ENCODE results near the gene TNP2. TPM values are rescaled to one million over a fixed set of nuclear protein-coding genes. Genes with fewer than 3 reads are reported as not detected.

The TNP2 gene
- total and polyA plus RNA-seq, 12 donors, result not detected

DNA sequence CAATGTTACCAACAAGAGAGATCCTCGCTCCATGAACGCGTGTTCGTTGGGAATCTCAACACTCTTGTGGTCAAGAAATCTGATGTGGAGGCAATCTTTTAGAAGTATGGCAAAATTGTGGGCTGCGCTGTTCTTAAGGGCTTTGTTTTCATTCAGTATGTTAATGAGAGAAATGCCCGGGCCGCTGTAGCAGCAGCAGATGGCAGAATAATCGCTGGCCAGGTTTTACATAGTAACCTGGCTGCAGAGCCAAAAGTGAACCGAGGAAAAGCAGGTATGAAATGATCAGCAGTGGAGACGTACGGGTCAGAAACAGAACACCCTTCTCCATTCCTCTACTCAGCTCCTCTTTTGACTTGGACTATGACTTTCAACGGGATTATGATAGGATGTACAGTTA is 26.5 kb downstream of the TNP2 start:
- Histone ChIP-seq H3K9me3 (replicated peaks in 1 of 3) (no peaks in the 10 kb centered on the region), H3K27ac (no peak overlapping the region), H3K27me3 (no peaks in the 10 kb centered on the region), H3K4me3 (no peak overlapping the region), H3K4me1 (replicated peaks in 1 of 2) (no peaks in the 10 kb centered on the region), H3K36me3 (replicated peaks in 1 of 2) (no peaks in the 10 kb centered on the region)
- WGBS, 4 donors, result 84 to 86% (median 85%) methylated on average over 12 of the region's 12 CpGs
- intact Hi-C loops (cut with DNase I), result loop anchor here in 1 of 2 donors (10.0 kb wide), 2 partner anchors 52 to 78 kb away; no protein-coding TSS in a partner anchor
- no peak for DNase-seq
- TF ChIP-seq POLR2A (IDR thresholded peaks at IDR 0.05), result no peak
- TF ChIP-seq, protein P1, sequence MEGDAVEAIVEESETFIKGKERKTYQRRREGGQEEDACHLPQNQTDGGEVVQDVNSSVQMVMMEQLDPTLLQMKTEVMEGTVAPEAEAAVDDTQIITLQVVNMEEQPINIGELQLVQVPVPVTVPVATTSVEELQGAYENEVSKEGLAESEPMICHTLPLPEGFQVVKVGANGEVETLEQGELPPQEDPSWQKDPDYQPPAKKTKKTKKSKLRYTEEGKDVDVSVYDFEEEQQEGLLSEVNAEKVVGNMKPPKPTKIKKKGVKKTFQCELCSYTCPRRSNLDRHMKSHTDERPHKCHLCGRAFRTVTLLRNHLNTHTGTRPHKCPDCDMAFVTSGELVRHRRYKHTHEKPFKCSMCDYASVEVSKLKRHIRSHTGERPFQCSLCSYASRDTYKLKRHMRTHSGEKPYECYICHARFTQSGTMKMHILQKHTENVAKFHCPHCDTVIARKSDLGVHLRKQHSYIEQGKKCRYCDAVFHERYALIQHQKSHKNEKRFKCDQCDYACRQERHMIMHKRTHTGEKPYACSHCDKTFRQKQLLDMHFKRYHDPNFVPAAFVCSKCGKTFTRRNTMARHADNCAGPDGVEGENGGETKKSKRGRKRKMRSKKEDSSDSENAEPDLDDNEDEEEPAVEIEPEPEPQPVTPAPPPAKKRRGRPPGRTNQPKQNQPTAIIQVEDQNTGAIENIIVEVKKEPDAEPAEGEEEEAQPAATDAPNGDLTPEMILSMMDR (IDR thresholded peaks at IDR 0.05), result no peak

DNA sequence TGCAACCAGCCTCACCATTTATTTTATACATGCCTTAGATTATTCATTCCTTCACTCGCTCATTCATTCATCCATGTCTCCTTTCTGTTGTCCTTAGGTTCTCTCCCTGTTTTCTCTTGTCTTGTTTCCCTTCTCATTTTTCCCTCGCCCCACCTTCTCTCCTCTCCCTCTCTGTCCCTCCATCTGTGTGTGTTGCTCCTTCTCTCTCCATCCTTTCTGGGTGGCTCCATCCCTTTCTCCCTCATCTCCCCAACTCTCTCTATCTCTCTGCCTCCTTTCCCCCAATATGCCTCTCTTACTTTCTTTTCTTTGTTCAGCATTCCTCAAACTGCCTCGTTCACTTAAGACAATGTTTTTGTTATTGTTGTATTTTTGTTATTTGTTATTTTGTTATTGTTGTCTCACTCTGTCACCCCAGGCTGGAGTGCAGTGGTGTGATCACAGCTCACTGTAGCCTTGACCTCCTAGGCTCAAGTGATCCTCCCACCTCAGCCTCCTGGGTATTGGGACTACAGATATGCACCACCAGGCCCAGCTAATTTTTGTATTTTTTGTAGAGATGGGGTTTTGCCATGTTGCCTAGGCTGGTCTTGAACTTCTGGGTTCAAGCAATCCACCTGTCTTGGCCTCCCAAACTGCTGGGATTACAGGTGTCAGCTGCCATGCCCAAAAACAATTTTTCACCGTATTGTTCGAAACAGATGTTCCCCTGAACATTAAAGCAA is 27.5 kb downstream of the TNP2 start:
- Histone ChIP-seq H3K36me3 (replicated peaks in 1 of 2) (no peaks in the 10 kb centered on the region), H3K27ac (no peak overlapping the region), H3K4me1 (replicated peaks in 1 of 2) (no peaks in the 10 kb centered on the region), H3K4me3 (no peak overlapping the region), H3K9me3 (replicated peaks in 1 of 3) (no peaks in the 10 kb centered on the region), H3K27me3 (no peaks in the 10 kb centered on the region)
- TF ChIP-seq, protein P1 (IDR thresholded peaks at IDR 0.05), result no peak
- TF ChIP-seq POLR2A (IDR thresholded peaks at IDR 0.05), result no peak
- 91 to 97% (median 95%) methylated on average over 5 of the region's 5 CpGs for WGBS, 4 donors
- intact Hi-C loops (cut with DNase I), result loop anchor here in 1 of 2 donors (10.0 kb wide), 2 partner anchors 53 to 77 kb away; no protein-coding TSS in a partner anchor
- no peak for DNase-seq

DNA sequence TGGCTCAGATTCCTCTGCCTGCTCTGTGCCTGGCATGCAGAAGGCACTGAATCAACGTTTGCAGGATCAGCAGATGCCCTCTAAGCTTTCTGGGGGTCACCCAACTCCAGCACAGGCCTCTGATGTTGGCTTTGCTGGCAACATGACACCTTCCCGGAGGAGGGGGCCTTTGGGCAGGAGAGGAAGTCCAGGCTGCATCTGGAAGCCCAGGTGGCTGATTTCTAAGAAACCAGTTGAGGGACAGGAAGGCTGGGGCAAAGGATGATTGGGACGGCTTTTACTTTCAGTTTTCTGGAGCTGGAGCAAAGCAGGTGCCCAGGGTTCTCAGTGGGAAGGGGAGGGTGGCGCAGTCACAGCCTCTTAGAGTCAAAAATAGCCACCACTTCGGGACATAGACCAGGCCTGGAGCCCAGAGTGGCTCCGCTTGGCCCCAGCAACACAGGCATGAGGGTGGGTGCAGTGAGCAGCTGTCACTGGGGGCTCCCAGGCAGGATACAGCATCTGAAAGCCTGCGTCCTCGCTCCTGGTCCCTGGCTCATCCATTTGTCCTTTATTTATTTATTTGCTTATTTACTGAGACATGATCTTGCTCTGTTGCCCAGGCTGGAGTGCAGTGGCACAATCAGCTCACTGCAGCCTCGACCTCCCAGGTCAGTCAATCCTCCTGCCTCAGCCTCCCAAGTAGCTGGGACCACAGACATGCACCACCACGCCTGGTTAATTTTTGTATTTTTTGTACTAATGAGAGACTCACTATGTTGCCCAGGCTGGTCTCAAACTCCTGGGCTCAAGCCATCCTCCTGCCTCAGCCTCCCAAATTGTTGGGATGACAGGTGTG is 28.3 kb downstream of the TNP2 start:
- intact Hi-C loops (cut with DNase I), result loop anchor here in 1 of 2 donors (10.0 kb wide), 2 partner anchors 54 to 76 kb away; no protein-coding TSS in a partner anchor
- no peak overlapping the region for H3K4me3 ChIP-seq

More for the DNA sequence above, 28.3 kb downstream of the TNP2 start:
- TF ChIP-seq, protein P1 (IDR thresholded peaks at IDR 0.05), result no peak
- no peak for TF ChIP-seq POLR2A (IDR thresholded peaks at IDR 0.05)
- H3K36me3 ChIP-seq (replicated peaks in 1 of 2), result no peaks in the 10 kb centered on the region
- WGBS, 4 donors, result 75 to 84% (median 79%) methylated on average over 9 to 10 of the region's 10 CpGs
- H3K4me1 ChIP-seq (replicated peaks in 1 of 2), result no peaks in the 10 kb centered on the region
- DNase-seq, result no peak
- H3K27me3 ChIP-seq, result no peaks in the 10 kb centered on the region
- H3K9me3 ChIP-seq (replicated peaks in 1 of 3), result no peaks in the 10 kb centered on the region
- H3K27ac ChIP-seq, result no peak overlapping the region
